Bone marrow (tissue), 2 donors: ENCODE results near the gene ATP5F1D.

Experiments
- DNase-seq, 2 donors: peaks; one replicate each; lab custom pipeline; 2025; lab: John Stamatoyannopoulos, UW

ATP5F1D gene

DNA sequence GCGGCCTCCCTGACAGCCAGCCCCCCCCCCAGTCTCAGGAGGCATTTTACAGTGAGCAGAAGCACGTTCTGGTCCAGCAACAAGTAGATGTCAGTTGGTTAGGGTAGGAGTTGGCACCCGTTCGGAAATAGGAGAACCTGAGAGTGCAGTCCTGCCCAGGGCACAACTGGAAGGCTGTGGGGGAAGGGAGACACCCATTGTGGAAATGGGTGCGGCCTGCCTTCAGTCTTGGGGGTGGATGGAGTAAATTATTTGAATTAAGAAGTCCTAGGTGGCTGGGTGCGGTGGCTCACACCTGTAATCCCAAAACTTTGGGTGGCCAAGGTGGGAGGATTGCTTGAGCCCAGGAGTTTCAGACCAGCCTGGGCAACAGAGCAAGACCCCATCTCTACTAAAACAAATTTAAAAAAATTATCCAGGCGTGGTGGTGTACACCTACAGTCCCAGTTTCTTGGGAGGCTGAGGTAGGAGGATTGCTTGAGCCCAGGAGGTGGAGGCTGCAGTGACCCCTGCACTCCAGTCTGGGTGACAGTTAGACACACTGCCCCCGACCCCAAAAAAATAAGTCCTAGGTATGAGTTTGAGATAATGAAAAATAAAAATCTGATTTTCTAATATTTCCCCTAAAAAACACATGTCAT is 28.8 kb downstream of the ATP5F1D start:
- DNase-seq: no peak

DNA sequence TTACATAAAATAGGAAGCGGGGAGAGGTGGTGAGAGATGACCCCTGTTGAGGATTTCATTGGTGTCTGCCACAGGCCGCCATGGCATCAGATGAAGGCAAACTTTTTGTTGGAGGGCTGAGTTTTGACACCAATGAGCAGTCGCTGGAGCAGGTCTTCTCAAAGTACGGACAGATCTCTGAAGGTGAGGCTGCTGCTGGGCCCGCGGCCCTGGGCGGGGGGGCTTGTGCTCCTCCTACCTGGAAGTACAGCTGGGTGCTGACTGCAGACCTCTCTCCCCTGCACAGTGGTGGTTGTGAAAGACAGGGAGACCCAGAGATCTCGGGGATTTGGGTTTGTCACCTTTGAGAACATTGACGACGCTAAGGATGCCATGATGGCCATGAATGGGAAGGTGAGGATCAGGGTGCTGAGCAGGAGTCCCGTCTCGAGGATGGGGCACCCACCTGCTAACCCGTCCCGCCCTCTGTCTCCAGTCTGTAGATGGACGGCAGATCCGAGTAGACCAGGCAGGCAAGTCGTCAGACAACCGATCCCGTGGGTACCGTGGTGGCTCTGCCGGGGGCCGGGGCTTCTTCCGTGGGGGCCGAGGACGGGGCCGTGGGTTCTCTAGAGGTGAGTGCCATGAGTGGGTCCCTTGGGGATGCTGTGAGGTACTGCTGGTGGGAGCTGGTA is 29.4 kb downstream of the ATP5F1D start:
- DNase-seq: no peak

- DNase-seq: no peak
Measured at GRCh38 chr19:1271528-1272422, 30.2 kb downstream of the ATP5F1D start.

- no peak for DNase-seq
Measured at GRCh38 chr19:1272423-1273262, 31.1 kb downstream of the ATP5F1D start.

DNA sequence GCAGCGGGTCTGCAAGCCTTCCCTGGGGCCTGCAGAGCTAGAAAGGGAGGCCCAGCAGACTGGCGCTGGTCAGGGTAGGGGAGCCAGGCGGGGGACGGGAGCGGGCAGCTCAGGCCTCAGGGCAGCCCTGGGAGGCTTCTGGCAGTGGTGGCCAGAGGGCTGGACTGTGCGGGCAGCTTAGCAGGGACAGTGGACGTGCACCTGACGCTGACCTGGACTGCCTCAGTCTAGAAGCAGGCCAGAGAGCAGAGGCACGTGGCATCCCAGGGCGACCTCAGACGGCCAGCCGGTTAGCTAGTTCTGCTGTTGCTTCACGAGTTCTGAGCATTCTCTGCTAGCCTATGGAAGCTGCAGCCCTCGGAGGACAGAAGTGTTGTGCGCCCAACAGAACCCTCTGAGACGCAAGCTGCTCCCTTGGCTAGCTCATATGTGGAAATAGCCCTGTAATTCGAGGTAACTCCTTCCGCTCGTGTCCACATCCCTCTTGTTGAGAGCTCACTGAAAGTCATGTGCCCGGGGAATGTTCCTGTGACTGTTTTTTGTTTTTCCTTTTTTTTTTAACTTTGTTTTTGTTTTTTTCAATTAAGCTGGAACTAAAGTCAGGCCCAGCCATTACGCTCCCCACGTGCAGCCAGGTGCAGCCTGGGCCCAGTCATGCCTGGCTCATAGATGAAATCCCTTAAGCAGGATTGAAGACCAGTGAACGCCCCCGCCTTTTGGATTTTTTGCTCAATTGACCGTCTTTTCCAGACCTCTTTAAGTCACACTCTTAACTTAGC is 31.9 kb downstream of the ATP5F1D start:
- DNase-seq: no peak

GRCh38 chr19:1274081-1274851 is 32.7 kb downstream of the ATP5F1D start:
- DNase-seq: no peak

DNA sequence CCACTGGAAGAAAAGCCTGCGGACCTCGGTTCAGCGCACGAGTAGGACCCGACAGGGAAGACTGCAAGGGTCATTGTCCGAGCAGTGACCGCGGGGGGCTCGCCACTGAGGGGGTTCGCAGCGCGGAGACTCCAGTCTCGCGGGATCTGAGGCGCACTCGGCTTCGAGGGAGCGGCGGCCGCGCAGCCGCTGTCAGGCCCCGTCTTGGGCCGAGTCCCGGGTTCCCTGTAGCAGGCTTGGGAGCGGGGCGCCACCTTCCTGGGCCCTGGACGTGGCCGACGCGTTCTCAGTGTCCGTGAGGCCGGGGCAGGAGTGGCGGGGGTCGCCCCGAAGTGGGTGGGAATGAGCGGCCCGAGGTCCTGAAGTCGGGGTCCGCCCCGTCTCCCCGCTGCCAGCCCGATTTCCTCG is 33.3 kb downstream of the ATP5F1D start:
- no peak for DNase-seq

- DNase-seq: peak; percentile 83 to 85
Measured at GRCh38 chr19:1275260-1275975, 33.9 kb downstream of the ATP5F1D start, which contains the start of gene FAM174C. Gene FAM174C (plus strand): TSS chr19:1275530. CDS start chr19:1275550, 20 bp downstream.

- no peak for DNase-seq
Measured at GRCh38 chr19:1275976-1276627, 34.6 kb downstream of the ATP5F1D start.

GRCh38 chr19:1276628-1277022 is 35.1 kb downstream of the ATP5F1D start:
- no peak for DNase-seq

DNA sequence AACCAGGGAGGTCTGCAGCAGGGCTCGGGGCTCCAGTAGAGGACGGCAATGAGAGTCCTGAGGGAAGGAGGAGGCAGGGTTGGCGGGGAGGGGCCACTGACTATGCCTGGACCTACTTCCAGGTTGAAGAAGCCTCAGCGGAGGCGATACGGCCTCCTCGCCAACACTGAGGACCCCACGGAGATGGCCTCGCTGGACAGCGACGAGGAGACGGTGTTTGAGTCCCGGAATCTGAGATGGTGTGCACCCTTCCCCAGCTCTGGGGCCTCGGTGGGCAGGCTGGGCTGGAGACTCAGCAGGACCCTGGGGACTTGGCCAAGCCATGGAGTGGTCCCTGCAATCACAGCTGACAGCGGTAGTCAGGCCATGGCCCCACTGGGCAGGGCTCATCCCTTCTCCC is 35.5 kb downstream of the ATP5F1D start:
- DNase-seq: no peak

- DNase-seq: no peak
Measured at GRCh38 chr19:1278074-1278473, 36.5 kb downstream of the ATP5F1D start.

DNA sequence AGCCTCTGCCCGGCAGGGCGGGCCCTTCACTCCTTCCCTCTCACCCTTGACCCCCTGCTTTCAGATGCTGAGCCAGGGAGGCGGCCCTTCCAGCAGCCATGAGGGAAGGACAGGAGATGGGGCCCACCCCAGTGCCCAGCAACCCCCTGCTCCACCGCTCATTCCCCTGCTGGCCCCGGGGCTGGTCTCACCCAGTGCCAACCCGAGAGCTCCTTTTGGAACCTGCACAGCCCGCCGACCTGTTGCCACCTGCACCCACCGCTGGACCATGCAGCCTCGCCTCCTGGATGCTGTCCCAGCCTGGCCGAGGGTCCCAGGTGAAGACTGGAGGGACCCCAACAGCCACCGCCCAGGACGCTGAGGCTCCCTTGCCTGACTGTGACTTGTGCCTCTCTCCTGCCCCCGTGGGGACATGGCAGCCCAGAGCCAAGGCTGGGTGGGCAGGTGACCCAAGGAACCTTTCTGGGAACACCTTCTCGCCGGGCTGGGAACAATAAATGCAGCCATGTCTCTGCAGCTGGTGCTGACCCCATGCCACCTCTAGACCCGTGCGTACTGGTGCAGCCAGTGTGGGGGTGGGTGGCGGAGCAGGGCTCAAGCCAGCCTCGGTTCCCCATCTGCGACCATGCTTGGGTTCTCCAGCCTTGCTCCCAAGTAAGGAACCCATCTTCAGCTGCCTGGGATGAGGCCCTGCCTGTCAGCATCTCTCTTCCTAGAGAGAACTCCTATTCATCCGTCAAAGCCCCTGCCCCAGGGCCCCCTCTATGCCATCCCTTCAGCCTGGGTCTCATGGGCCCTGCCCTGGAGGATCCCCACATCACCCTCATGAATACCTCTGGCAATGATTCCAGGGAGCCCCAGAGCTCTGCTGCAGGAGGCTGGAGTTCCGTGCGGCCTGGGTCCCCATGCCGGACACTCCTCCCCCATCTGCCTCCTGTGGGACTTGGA is 37.4 kb downstream of the ATP5F1D start:
- no peak for DNase-seq

- DNase-seq: peak; percentile 67 to 71
Measured at GRCh38 chr19:1279782-1280341, 38.3 kb downstream of the ATP5F1D start.

GRCh38 chr19:1280636-1281568 is 39.4 kb downstream of the ATP5F1D start:
- DNase-seq: no peak

DNA sequence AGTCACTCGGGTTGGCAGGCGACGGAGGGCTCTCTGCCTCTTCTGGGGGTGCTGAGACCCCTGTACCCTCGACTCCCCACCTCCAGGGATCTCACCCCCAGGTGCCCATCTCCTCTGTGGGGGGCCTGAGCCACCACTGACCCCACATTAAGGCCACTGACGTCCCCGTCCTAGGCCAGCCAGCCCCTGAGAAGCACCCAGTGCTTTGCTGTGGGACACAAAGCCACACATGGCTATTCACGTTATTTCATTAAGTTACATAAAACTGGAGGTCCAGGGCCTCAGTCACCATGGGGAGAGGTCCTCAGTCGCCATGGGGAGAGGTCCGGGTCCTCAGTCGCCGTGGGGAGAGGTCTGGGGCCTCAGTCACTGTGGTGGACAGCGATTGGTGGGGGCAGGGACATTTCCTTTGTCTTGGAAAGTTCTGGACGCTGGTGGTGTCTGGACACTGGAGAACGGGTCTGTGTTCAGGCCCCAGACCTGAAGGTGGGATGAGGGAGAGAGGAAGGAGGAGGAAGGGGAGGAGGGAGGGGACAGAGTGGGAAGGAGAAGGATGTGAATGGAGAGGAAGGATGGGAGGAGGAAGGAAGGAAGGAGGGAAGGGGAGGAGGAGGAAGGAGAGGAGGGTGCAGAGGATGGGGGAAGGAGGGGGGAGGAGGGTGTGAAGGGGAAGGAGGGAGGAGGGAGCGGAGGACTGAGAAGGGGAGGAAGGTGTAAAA is 40.2 kb downstream of the ATP5F1D start:
- no peak for DNase-seq
